GM12878 (cell line): ENCODE data around the gene PRRT3. TPM values are rescaled to one million over a fixed set of nuclear protein-coding genes. Genes with fewer than 3 reads are reported as not detected.

ENCODE experiments used
- ATAC-seq: fragments of 200-7000 bp; cut with Tn5 transposase; 3 replicates; pipeline ENCODE4 v1.9.1; 2020; ENCODE audit warnings: mild to moderate bottlenecking, moderate library complexity
- BruUV-seq: library from RNA; stranded (reverse); fragments of 400-500 nt; replicated peaks from 2 replicates; lab custom pipeline; 2021; lab: Mats Ljungman, UMichigan
- CTCF ChIA-PET: fragments of 300-600 bp; sonication (Branson Sonifier 250); formaldehyde crosslinking; extraction: SDS; loops from one replicate; lab custom pipeline; 2021; ENCODE audit warnings: inconsistent platforms; lab: Yijun Ruan, JAX
- POLR2A ChIA-PET: fragments of 350-600 bp; formaldehyde crosslinking; extraction: SDS; loops from one replicate; lab custom pipeline; 2021; ENCODE audit warnings: inconsistent platforms; lab: Charles Lee
- RAD21 ChIA-PET: fragments of 300-600 bp; sonication (Branson Sonifier 250); formaldehyde crosslinking; loops from one replicate; lab custom pipeline; 2023; ENCODE audit warnings: antibody characterized with exemption; ENCODE audit not compliant: unreplicated experiment; lab: Charles Lee
- SMC1A ChIA-PET: fragments of 300-600 bp; sonication (Branson Sonifier 250); formaldehyde crosslinking; loops from one replicate; lab custom pipeline; 2023; ENCODE audit not compliant: unreplicated experiment, uncharacterized antibody; lab: Charles Lee
- DNase-seq: peaks from one replicate; pipeline ENCODE4 v3.0.0-alpha.2; 2011; ENCODE audit warnings: low read depth, low spot score
- FAIRE-seq: peaks from 3 replicates; lab custom pipeline; 2011; peaks lifted over from hg19 to GRCh38; lab: Jason Lieb, UNC
- H2AFZ ChIP-seq: 2 replicates; pipeline ENCODE4 v1.6.0; 2011; ENCODE audit warnings: low read depth, low read length, control low read depth; ENCODE audit not compliant: control insufficient read depth
- H3K27ac ChIP-seq: 2 replicates; pipeline ENCODE4 v1.5.1; 2011; ENCODE audit warnings: control low read depth; ENCODE audit not compliant: control insufficient read depth, insufficient read depth
- H3K27me3 ChIP-seq, 2 experiments: replicated peaks in 1 of 2; 2 replicates each; pipeline versions ENCODE4 v1.6.0 to v1.6.1; 2011; ENCODE audit warnings: low read length in 1 of 2; ENCODE audit not compliant: control insufficient read depth in 2 of 2, insufficient read depth in 2 of 2
- H3K36me3 ChIP-seq, 2 experiments: 2 replicates each; pipeline ENCODE4 v1.5.1; 2011; ENCODE audit warnings: low read length in 1 of 2; ENCODE audit not compliant: control insufficient read depth in 2 of 2, insufficient read depth in 2 of 2
- H3K4me1 ChIP-seq: 2 replicates; pipeline ENCODE4 v1.6.1; 2011; ENCODE audit warnings: mild to moderate bottlenecking, low read length, moderate library complexity, mixed read lengths; ENCODE audit not compliant: control insufficient read depth, insufficient read depth
- H3K4me2 ChIP-seq: 2 replicates; pipeline ENCODE4 v1.6.0; 2011; ENCODE audit warnings: control low read depth; ENCODE audit not compliant: control insufficient read depth, insufficient read depth
- H3K4me3 ChIP-seq: fragments of 200-600 bp; sonication (generic); 2 replicates; pipeline ENCODE4 v1.5.1; 2016
- H3K79me2 ChIP-seq: 2 replicates; pipeline ENCODE4 v1.6.0; 2011; ENCODE audit warnings: low read length; ENCODE audit not compliant: control insufficient read depth, insufficient read depth
- H3K9ac ChIP-seq: 2 replicates; pipeline ENCODE4 v1.8.0; 2011; ENCODE audit warnings: low read length, control low read depth, mixed read lengths; ENCODE audit not compliant: control insufficient read depth, insufficient read depth
- H3K9me3 ChIP-seq: replicated peaks from 3 replicates; pipeline ENCODE4 v1.5.1; 2011; ENCODE audit warnings: mild to moderate bottlenecking, low read length; ENCODE audit not compliant: control insufficient read depth, insufficient read depth
- H4K20me1 ChIP-seq: 2 replicates; pipeline ENCODE4 v1.6.0; 2011; ENCODE audit not compliant: control insufficient read depth, insufficient read depth
- EZH2 ChIP-seq: IDR thresholded peaks from 2 replicates; pipeline ENCODE4 v1.6.1; 2012; ENCODE audit warnings: low read depth, mild to moderate bottlenecking, control low read depth, inconsistent platforms, low read length, borderline replicate concordance; ENCODE audit not compliant: control insufficient read depth
- IRF4 ChIP-seq: IDR thresholded peaks from 2 replicates; pipeline ENCODE4 v1.6.1; 2011; ENCODE audit warnings: low read depth, low read length
- KAT2A ChIP-seq: conservative IDR thresholded peaks from 2 replicates; pipeline ENCODE4 v1.6.1; 2011; ENCODE audit warnings: low read depth, low read length; ENCODE audit not compliant: control insufficient read depth
- MTA3 ChIP-seq: IDR thresholded peaks from 2 replicates; pipeline ENCODE4 v1.6.1; 2012; ENCODE audit warnings: low read length, inconsistent platforms, borderline replicate concordance
- MYB ChIP-seq: fragments of 150-350 bp; IDR thresholded peaks from 2 replicates; pipeline ENCODE4 v1.6.1; 2014; ENCODE audit warnings: mild to moderate bottlenecking, low read depth, low read length, borderline replicate concordance
- NFIC ChIP-seq: IDR thresholded peaks from 2 replicates; pipeline ENCODE4 v1.6.1; 2012; ENCODE audit warnings: low read depth, mild to moderate bottlenecking, inconsistent platforms, low read length, moderate library complexity
- NFYA ChIP-seq: IDR thresholded peaks from 2 replicates; pipeline ENCODE4 v1.6.1; 2011; ENCODE audit warnings: low read depth, mild to moderate bottlenecking, low read length, improper control_type of control experiment, borderline replicate concordance
- RAD51 ChIP-seq: fragments of 450-650 bp; IDR thresholded peaks from 2 replicates; pipeline ENCODE4 v1.6.1; 2016; ENCODE audit warnings: moderate library complexity, mild to moderate bottlenecking, inconsistent platforms
- RUNX3 ChIP-seq: IDR thresholded peaks from 2 replicates; pipeline ENCODE4 v1.6.1; 2012; ENCODE audit warnings: low read length, inconsistent platforms
- SIN3A ChIP-seq: IDR thresholded peaks from 2 replicates; pipeline ENCODE4 v1.6.1; 2012; ENCODE audit warnings: low read depth, low read length, improper control_type of control experiment
- YY1 ChIP-seq: IDR thresholded peaks from 2 replicates; pipeline ENCODE4 v1.6.1; 2011; ENCODE audit warnings: low read depth, mild to moderate bottlenecking, low read length
- WGBS: methylation state at CpG from one replicate; pipeline ENCODE4 v1.1.6; 2016; ENCODE audit warnings: low lambda C conversion rate; ENCODE audit not compliant: insufficient replicate concordance, insufficient coverage; ENCODE audit errors: missing lambda C conversion rate; 5-methylcytosine and 5-hydroxymethylcytosine counted together
- in situ Hi-C: fragments of 300-500 bp; cut with MboI; formaldehyde crosslinking; loops from 9 replicates; pipeline ENCODE4 v1.14.3; 2018; ENCODE audit warnings: mixed read lengths
- intact Hi-C: fragments of 100-400 bp; cut with micrococcal nuclease; formaldehyde crosslinking; loops from one replicate; pipeline ENCODE4 v1.14.2; 2022; ENCODE audit not compliant: unreplicated experiment
- polyA plus RNA-seq, 11 experiments: library from polyadenylated mRNA; depleted of rRNA in 4 of 11; unstranded in 6 of 11; stranded (reverse) in 5 of 11; fragments of >200 nt; fragmentation: Nextera tagmentation in 4 of 11; fragmentation: Illumina TruSeq in 1 of 11; extraction: Ambion mirVana in 4 of 11; extraction: Trizol in 1 of 11; gene quantifications; 1 replicate in 1 of 11; 2 replicates in 10 of 11; pipeline versions ENCODE4 v1.2.1 to v1.2.3, GENCODE V29; 2011 to 2016; ENCODE audit warnings: inconsistent platforms in 2 of 11, missing spikeins in 2 of 11, low read depth in 1 of 11
- total RNA-seq, 4 experiments: library from RNA; depleted of rRNA in 3 of 4; stranded (reverse); fragments of >200 nt in 3 of 4; fragmentation: Illumina TruSeq in 1 of 4; extraction: Trizol in 1 of 4; gene quantifications; 2 replicates each; pipeline versions ENCODE4 v1.2.1 to v1.2.3, GENCODE V29; 2013 to 2021
- TF ChIP-seq, protein P1 (sequence below): fragments of 450-650 bp; IDR thresholded peaks from 2 replicates; pipeline ENCODE4 v1.6.1; 2017; ENCODE audit warnings: mild to moderate bottlenecking, low read depth, inconsistent platforms; ENCODE audit not compliant: poor library complexity, severe bottlenecking
- TF ChIP-seq, protein P2 (sequence below): IDR thresholded peaks from 2 replicates; pipeline ENCODE4 v1.6.1; 2012; ENCODE audit warnings: improper control_type of control experiment, low read depth, low read length; ENCODE audit not compliant: insufficient replicate concordance
- TF ChIP-seq, protein P3 (sequence below): IDR thresholded peaks from 2 replicates; pipeline ENCODE4 v1.6.1; 2012; ENCODE audit warnings: mild to moderate bottlenecking, low read depth, low read length

The PRRT3 gene
- total and polyA plus RNA-seq, 10 of the 15 experiments (the other 5 are each of a cell fraction or from before 2014, with no cell fraction given): 0.53 to 18.0 (median 7.1) TPM

- no peak for FAIRE-seq
- Histone ChIP-seq H3K9ac (no peak overlapping the region), H3K4me1 (no peaks in the 10 kb centered on the region), H4K20me1 (no peaks in the 10 kb centered on the region), H3K36me3 (peaks cover 2 to 18% of the 10 kb centered on the region in 2 experiments), H3K4me2 (no peak overlapping the region), H3K27ac (no peak overlapping the region), H3K27me3 (no peaks in the 10 kb centered on the region), H3K79me2 (no peaks in the 10 kb centered on the region), H3K4me3 (no peak overlapping the region), H3K9me3 (no peaks in the 10 kb centered on the region), H2AFZ (no peak overlapping the region)
- SMC1A ChIA-PET: interaction anchor here (0.6 kb wide), 1 partner anchor 635 kb away, joined by 3 read pairs; no protein-coding TSS in a partner anchor
- intact Hi-C loops (no loop called here), in situ Hi-C loops (no loop called here)
- no TSS peak for BruUV-seq
- WGBS: 100% methylated on average over 2 of the region's 2 CpGs
- no peak for DNase-seq
- ATAC-seq: no peak
- CTCF ChIA-PET: no interaction called here
- POLR2A ChIA-PET: interaction anchor here (0.7 to 1.5 kb wide), 2 partner anchors 50 to 125 kb away, joined by 3 to 4 read pairs; no protein-coding TSS in a partner anchor
- RAD21 ChIA-PET: no interaction called here
- no peak for TF ChIP-seq KAT2A
- TF ChIP-seq, protein P1, sequence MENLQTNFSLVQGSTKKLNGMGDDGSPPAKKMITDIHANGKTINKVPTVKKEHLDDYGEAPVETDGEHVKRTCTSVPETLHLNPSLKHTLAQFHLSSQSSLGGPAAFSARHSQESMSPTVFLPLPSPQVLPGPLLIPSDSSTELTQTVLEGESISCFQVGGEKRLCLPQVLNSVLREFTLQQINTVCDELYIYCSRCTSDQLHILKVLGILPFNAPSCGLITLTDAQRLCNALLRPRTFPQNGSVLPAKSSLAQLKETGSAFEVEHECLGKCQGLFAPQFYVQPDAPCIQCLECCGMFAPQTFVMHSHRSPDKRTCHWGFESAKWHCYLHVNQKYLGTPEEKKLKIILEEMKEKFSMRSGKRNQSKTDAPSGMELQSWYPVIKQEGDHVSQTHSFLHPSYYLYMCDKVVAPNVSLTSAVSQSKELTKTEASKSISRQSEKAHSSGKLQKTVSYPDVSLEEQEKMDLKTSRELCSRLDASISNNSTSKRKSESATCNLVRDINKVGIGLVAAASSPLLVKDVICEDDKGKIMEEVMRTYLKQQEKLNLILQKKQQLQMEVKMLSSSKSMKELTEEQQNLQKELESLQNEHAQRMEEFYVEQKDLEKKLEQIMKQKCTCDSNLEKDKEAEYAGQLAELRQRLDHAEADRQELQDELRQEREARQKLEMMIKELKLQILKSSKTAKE: no peak
- no peak for TF ChIP-seq RAD51
- no peak for TF ChIP-seq RUNX3
- TF ChIP-seq, protein P2, sequence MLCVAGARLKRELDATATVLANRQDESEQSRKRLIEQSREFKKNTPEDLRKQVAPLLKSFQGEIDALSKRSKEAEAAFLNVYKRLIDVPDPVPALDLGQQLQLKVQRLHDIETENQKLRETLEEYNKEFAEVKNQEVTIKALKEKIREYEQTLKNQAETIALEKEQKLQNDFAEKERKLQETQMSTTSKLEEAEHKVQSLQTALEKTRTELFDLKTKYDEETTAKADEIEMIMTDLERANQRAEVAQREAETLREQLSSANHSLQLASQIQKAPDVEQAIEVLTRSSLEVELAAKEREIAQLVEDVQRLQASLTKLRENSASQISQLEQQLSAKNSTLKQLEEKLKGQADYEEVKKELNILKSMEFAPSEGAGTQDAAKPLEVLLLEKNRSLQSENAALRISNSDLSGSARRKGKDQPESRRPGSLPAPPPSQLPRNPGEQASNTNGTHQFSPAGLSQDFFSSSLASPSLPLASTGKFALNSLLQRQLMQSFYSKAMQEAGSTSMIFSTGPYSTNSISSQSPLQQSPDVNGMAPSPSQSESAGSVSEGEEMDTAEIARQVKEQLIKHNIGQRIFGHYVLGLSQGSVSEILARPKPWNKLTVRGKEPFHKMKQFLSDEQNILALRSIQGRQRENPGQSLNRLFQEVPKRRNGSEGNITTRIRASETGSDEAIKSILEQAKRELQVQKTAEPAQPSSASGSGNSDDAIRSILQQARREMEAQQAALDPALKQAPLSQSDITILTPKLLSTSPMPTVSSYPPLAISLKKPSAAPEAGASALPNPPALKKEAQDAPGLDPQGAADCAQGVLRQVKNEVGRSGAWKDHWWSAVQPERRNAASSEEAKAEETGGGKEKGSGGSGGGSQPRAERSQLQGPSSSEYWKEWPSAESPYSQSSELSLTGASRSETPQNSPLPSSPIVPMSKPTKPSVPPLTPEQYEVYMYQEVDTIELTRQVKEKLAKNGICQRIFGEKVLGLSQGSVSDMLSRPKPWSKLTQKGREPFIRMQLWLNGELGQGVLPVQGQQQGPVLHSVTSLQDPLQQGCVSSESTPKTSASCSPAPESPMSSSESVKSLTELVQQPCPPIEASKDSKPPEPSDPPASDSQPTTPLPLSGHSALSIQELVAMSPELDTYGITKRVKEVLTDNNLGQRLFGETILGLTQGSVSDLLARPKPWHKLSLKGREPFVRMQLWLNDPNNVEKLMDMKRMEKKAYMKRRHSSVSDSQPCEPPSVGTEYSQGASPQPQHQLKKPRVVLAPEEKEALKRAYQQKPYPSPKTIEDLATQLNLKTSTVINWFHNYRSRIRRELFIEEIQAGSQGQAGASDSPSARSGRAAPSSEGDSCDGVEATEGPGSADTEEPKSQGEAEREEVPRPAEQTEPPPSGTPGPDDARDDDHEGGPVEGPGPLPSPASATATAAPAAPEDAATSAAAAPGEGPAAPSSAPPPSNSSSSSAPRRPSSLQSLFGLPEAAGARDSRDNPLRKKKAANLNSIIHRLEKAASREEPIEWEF: no peak
- no peak for TF ChIP-seq IRF4
- no peak for TF ChIP-seq YY1
- TF ChIP-seq MYB: no peak
- TF ChIP-seq SIN3A: no peak
- no peak for TF ChIP-seq NFIC
- TF ChIP-seq MTA3: no peak
- TF ChIP-seq EZH2: no peak
- TF ChIP-seq, protein P3, sequence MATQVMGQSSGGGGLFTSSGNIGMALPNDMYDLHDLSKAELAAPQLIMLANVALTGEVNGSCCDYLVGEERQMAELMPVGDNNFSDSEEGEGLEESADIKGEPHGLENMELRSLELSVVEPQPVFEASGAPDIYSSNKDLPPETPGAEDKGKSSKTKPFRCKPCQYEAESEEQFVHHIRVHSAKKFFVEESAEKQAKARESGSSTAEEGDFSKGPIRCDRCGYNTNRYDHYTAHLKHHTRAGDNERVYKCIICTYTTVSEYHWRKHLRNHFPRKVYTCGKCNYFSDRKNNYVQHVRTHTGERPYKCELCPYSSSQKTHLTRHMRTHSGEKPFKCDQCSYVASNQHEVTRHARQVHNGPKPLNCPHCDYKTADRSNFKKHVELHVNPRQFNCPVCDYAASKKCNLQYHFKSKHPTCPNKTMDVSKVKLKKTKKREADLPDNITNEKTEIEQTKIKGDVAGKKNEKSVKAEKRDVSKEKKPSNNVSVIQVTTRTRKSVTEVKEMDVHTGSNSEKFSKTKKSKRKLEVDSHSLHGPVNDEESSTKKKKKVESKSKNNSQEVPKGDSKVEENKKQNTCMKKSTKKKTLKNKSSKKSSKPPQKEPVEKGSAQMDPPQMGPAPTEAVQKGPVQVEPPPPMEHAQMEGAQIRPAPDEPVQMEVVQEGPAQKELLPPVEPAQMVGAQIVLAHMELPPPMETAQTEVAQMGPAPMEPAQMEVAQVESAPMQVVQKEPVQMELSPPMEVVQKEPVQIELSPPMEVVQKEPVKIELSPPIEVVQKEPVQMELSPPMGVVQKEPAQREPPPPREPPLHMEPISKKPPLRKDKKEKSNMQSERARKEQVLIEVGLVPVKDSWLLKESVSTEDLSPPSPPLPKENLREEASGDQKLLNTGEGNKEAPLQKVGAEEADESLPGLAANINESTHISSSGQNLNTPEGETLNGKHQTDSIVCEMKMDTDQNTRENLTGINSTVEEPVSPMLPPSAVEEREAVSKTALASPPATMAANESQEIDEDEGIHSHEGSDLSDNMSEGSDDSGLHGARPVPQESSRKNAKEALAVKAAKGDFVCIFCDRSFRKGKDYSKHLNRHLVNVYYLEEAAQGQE: no peak
- no peak for TF ChIP-seq NFYA
Observed at GRCh38 chr3:9966841-9967240, 14.6 kb upstream of the PRRT3 start.
